ENCODE measurements around the gene MARK2. TPM values are rescaled to one million over a fixed set of nuclear protein-coding genes. Genes with fewer than 3 reads are reported as not detected.

Gene MARK2
- total RNA-seq, 1 donor from 2014 or later = 25.4 TPM

DNA sequence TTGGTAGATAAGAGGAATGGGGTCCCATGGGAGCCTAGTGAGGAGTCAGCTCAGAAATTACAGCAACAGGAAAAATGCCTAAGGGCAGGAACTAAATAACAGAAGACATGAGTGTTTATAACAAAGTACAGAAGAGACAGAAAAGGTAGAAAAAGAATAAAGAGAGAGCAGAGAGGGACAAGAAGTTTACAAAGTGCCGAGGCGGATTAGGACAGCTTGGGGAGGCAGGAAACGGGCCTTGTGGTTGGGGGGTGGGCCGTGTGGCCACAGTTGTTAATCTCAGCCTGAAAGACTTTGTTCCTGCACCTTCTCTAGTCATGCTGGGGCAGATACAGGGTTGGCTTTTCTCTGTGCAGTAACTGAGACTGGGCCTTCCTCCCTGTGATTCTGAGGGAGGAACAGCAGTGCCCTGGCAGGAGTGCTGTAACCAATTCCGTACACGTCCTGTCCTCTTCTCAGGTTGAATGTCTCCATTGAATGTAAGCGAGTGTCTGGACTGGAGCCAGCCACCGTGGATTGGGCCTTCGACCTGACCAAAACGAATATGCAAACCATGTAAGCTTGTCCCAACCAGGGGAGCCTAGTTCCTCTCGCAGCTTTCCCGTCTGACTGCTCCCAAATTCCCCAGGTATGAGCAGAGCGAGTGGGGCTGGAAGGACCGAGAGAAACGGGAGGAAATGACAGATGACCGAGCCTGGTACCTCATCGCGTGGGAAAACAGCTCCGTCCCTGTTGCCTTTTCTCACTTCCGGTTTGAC lies 113.0 kb downstream of the MARK2 start:
- no peaks in the 10 kb centered on the region for H3K36me3 ChIP-seq
- Mint-ChIP-seq H3K36me3 (peaks cover 29% of the 10 kb centered on the region), H3K4me1 (no peaks in the 10 kb centered on the region), H3K27ac (no peak overlapping the region), H3K9me3 (no peaks in the 10 kb centered on the region), H3K27me3 (ENCODE audit: insufficient read depth, low read depth) (peaks cover 9% of the 10 kb centered on the region), H3K4me3 (no peak overlapping the region)
- no peak overlapping the region for H3K9ac ChIP-seq
- DNase-seq (ENCODE audit: low spot score) = no peak
- H2AFZ ChIP-seq (replicated peaks) = no peak overlapping the region
- peaks cover 4% of the 10 kb centered on the region for H4K20me1 ChIP-seq (ENCODE audit: low read depth)
- H3K9me3 ChIP-seq (ENCODE audit: low read depth) = no peaks in the 10 kb centered on the region
- TF ChIP-seq, protein P1, sequence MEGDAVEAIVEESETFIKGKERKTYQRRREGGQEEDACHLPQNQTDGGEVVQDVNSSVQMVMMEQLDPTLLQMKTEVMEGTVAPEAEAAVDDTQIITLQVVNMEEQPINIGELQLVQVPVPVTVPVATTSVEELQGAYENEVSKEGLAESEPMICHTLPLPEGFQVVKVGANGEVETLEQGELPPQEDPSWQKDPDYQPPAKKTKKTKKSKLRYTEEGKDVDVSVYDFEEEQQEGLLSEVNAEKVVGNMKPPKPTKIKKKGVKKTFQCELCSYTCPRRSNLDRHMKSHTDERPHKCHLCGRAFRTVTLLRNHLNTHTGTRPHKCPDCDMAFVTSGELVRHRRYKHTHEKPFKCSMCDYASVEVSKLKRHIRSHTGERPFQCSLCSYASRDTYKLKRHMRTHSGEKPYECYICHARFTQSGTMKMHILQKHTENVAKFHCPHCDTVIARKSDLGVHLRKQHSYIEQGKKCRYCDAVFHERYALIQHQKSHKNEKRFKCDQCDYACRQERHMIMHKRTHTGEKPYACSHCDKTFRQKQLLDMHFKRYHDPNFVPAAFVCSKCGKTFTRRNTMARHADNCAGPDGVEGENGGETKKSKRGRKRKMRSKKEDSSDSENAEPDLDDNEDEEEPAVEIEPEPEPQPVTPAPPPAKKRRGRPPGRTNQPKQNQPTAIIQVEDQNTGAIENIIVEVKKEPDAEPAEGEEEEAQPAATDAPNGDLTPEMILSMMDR (IDR thresholded peaks at IDR 0.05) = no peak
- no peak for TF ChIP-seq EZH2phosphoT487 (IDR thresholded peaks at IDR 0.05)
- no peak for TF ChIP-seq EZH2 (IDR thresholded peaks at IDR 0.05)
- no peaks in the 10 kb centered on the region for H3K27me3 ChIP-seq
- H3K4me1 ChIP-seq = no peaks in the 10 kb centered on the region
- H3K4me3 ChIP-seq = no peak overlapping the region
- no peak overlapping the region for H3K4me2 ChIP-seq
- H3K79me2 ChIP-seq (ENCODE audit: low read depth) = no peaks in the 10 kb centered on the region
- no peaks in the 10 kb centered on the region for H3F3A ChIP-seq (ENCODE audit: low read depth)
- H3K27ac ChIP-seq = no peak overlapping the region

DNA sequence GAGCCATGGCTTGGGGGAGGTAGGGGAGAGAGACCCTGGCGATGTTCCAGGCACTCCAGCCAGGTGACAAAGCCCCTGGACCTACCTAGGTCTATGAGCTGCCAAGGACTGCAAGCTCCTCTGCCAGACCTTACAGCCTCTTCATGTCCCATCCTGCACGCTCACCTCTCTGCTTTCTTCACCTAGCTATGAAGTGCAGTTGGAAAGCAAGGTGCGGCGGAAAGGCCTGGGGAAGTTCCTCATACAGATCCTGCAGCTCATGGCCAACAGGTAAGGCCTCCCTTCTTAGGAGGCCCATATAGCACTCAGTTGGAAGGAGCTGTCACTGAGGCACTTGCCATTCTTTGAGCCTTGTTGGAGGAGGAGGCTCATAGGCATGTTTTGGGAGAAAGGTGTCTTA lies 113.7 kb downstream of the MARK2 start:
- peaks cover 4% of the 10 kb centered on the region for H4K20me1 ChIP-seq (ENCODE audit: low read depth)
- no peak overlapping the region for H3K27ac Mint-ChIP-seq
- no peaks in the 10 kb centered on the region for H3K4me1 Mint-ChIP-seq
- H3K4me3 Mint-ChIP-seq = no peak overlapping the region
- H3K9ac ChIP-seq = no peak overlapping the region
- no peaks in the 10 kb centered on the region for H3K4me1 ChIP-seq
- DNase-seq (ENCODE audit: low spot score) = no peak
- H3K27me3 Mint-ChIP-seq (ENCODE audit: insufficient read depth, low read depth) = peaks cover 8% of the 10 kb centered on the region
- H3K27ac ChIP-seq = no peak overlapping the region
- H3K9me3 ChIP-seq (ENCODE audit: low read depth) = no peaks in the 10 kb centered on the region
- H3F3A ChIP-seq (ENCODE audit: low read depth) = no peaks in the 10 kb centered on the region
- no peaks in the 10 kb centered on the region for H3K79me2 ChIP-seq (ENCODE audit: low read depth)
- no peaks in the 10 kb centered on the region for H3K9me3 Mint-ChIP-seq
- H3K4me2 ChIP-seq = no peak overlapping the region
- H3K36me3 ChIP-seq = no peaks in the 10 kb centered on the region
- H3K27me3 ChIP-seq = no peaks in the 10 kb centered on the region
- H3K36me3 Mint-ChIP-seq = peaks cover 27% of the 10 kb centered on the region
- H2AFZ ChIP-seq (replicated peaks) = no peak overlapping the region
- no peak overlapping the region for H3K4me3 ChIP-seq
- TF ChIP-seq EZH2 (IDR thresholded peaks at IDR 0.05) = no peak
- TF ChIP-seq, protein P1 (IDR thresholded peaks at IDR 0.05) = no peak
- no peak for TF ChIP-seq EZH2phosphoT487 (IDR thresholded peaks at IDR 0.05)

DNA sequence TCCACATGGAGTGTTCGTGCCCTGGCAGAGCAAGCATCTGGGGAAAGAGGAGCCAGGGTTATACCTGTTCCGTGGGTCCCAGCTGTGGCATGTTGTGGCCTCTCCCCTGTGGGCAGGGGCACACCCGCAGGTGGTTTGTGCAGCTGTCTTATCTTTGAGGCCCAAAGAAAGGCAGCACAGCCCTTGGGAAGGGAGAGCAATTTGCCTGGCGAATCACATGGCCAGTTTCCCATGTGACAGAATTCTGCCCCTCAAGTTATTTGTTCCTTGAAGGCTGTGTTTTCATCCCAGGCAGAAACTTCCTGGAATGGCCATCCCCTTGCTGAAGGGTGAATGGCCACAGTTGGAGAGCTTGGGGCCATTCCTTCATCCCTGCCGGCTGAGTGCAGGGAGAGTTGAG lies 119.1 kb downstream of the MARK2 start:
- H3K27me3 Mint-ChIP-seq (ENCODE audit: insufficient read depth, low read depth) = peaks cover 6% of the 10 kb centered on the region
- no peak overlapping the region for H3K4me3 Mint-ChIP-seq
- H3K9me3 ChIP-seq (ENCODE audit: low read depth) = no peaks in the 10 kb centered on the region
- no peaks in the 10 kb centered on the region for H3K36me3 ChIP-seq
- H3K9ac ChIP-seq = no peak overlapping the region
- no peaks in the 10 kb centered on the region for H3K27me3 ChIP-seq
- H3K4me1 Mint-ChIP-seq = peaks cover 3% of the 10 kb centered on the region
- DNase-seq (ENCODE audit: low spot score) = no peak
- no peaks in the 10 kb centered on the region for H3K79me2 ChIP-seq (ENCODE audit: low read depth)
- no peaks in the 10 kb centered on the region for H3F3A ChIP-seq (ENCODE audit: low read depth)
- peaks cover 17% of the 10 kb centered on the region for H3K36me3 Mint-ChIP-seq
- no peak overlapping the region for H3K4me3 ChIP-seq
- peaks cover 6% of the 10 kb centered on the region for H3K4me1 ChIP-seq
- TF ChIP-seq, protein P1 (IDR thresholded peaks at IDR 0.05) = no peak
- TF ChIP-seq EZH2 (IDR thresholded peaks at IDR 0.05) (no peak), EZH2phosphoT487 (IDR thresholded peaks at IDR 0.05) (no peak)
- no peak overlapping the region for H3K27ac ChIP-seq
- H3K4me2 ChIP-seq = no peak overlapping the region
- H2AFZ ChIP-seq (replicated peaks) = no peak overlapping the region
- peaks cover 8% of the 10 kb centered on the region for H4K20me1 ChIP-seq (ENCODE audit: low read depth)
- no peak overlapping the region for H3K27ac Mint-ChIP-seq
- no peaks in the 10 kb centered on the region for H3K9me3 Mint-ChIP-seq

Small RNA genes within 50 kb of the gene (small RNA-seq; reads per million reads assigned to genes)
- not detected for gene AP006289.1
- not detected for gene RN7SL596P
- gene RNU6-1306P = not detected

Other genes with a start within 250 kb of the MARK2 start
- gene PLAAT3, start 224.7 kb upstream of the MARK2 start, total RNA-seq (ENCODE audit: low replicate concordance) = 4.6 and 8.0 TPM in 2 replicates
- 18.5 and 19.5 TPM in 2 replicates for gene ATL3, start 167.7 kb upstream of the MARK2 start, total RNA-seq (ENCODE audit: low replicate concordance)
- 279 and 281 TPM in 2 replicates for gene RTN3, start 157.6 kb upstream of the MARK2 start, total RNA-seq (ENCODE audit: low replicate concordance)
- gene ZFTA, start 70.3 kb upstream of the MARK2 start, total RNA-seq (ENCODE audit: low replicate concordance) = 22.5 and 42.6 TPM in 2 replicates
- gene SPINDOC, start 25.7 kb upstream of the MARK2 start, total RNA-seq (ENCODE audit: low replicate concordance) = 27.2 and 80.0 TPM in 2 replicates
- 70.6 and 139 TPM in 2 replicates for gene RCOR2, start 78.1 kb downstream of the MARK2 start, total RNA-seq (ENCODE audit: low replicate concordance)
- 38.7 and 40.4 TPM in 2 replicates for gene NAA40, start 99.9 kb downstream of the MARK2 start, total RNA-seq (ENCODE audit: low replicate concordance)
- gene COX8A, start 135.5 kb downstream of the MARK2 start, total RNA-seq (ENCODE audit: low replicate concordance) = 86.0 and 337 TPM in 2 replicates
- gene OTUB1, start 147.3 kb downstream of the MARK2 start, total RNA-seq (ENCODE audit: low replicate concordance) = 51.3 and 84.8 TPM in 2 replicates
- gene FLRT1, start 196.8 kb downstream of the MARK2 start, total RNA-seq (ENCODE audit: low replicate concordance) = 0.11 and 0.12 TPM in 2 replicates